Loucy (cell line): ENCODE measurements around the gene KCNIP3.

Experiments used
- H2AFZ ChIP-seq: fragments of 200-600 bp; sonication (generic); 2 replicates; pipeline ENCODE4 v1.6.0; 2016; ENCODE audit warnings: antibody characterized with exemption, mild to moderate bottlenecking, low read length, moderate library complexity
- H3F3A ChIP-seq: fragments of 200-600 bp; 2 replicates; pipeline ENCODE4 v1.6.0; 2016; ENCODE audit warnings: antibody characterized with exemption, low read depth, mild to moderate bottlenecking
- H3K27me3 ChIP-seq: fragments of 200-600 bp; sonication (generic); 2 replicates; pipeline ENCODE4 v1.6.1; 2014; ENCODE audit warnings: low read length, mild to moderate bottlenecking; ENCODE audit not compliant: insufficient read depth, poor library complexity, severe bottlenecking
- H3K36me3 ChIP-seq: fragments of 200-600 bp; sonication (generic); 2 replicates; pipeline ENCODE4 v1.6.1; 2016; ENCODE audit warnings: low read length; ENCODE audit not compliant: insufficient read depth
- H3K4me1 ChIP-seq: fragments of 200-600 bp; sonication (generic); 2 replicates; pipeline ENCODE4 v1.5.1; 2014; ENCODE audit warnings: low read length, mild to moderate bottlenecking; ENCODE audit not compliant: insufficient read depth, poor library complexity, severe bottlenecking
- H3K4me2 ChIP-seq: fragments of 200-600 bp; sonication (generic); 2 replicates; pipeline ENCODE4 v1.6.0; 2014; ENCODE audit warnings: antibody characterized with exemption, low read length, low read depth, mild to moderate bottlenecking; ENCODE audit not compliant: poor library complexity, severe bottlenecking
- H3K4me3 ChIP-seq: fragments of 200-600 bp; sonication (generic); 2 replicates; pipeline ENCODE4 v1.5.1; 2014; ENCODE audit warnings: low read length, mild to moderate bottlenecking, mixed read lengths; ENCODE audit not compliant: poor library complexity, severe bottlenecking
- H3K79me2 ChIP-seq: fragments of 200-600 bp; sonication (generic); 2 replicates; pipeline ENCODE4 v1.6.1; 2014; ENCODE audit warnings: low read length; ENCODE audit not compliant: insufficient read depth
- H3K9ac ChIP-seq: fragments of 200-600 bp; sonication (generic); 2 replicates; pipeline ENCODE4 v1.6.0; 2014; ENCODE audit warnings: mild to moderate bottlenecking, low read depth, low read length, moderate library complexity; ENCODE audit not compliant: poor library complexity, severe bottlenecking
- H3K9me2 ChIP-seq: fragments of 200-600 bp; sonication (generic); replicated peaks from 2 replicates; pipeline ENCODE4 v1.6.1; 2016; ENCODE audit warnings: low read depth, low read length, mixed read lengths
- H3K9me3 ChIP-seq: fragments of 200-600 bp; sonication (generic); 2 replicates; pipeline ENCODE4 v1.6.1; 2014; ENCODE audit warnings: mild to moderate bottlenecking, antibody characterized with exemption, low read length, low read depth; ENCODE audit not compliant: insufficient read depth
- H4K20me1 ChIP-seq: fragments of 200-600 bp; sonication (generic); 2 replicates; pipeline ENCODE4 v1.6.0; 2014; ENCODE audit warnings: antibody characterized with exemption, low read length, mild to moderate bottlenecking; ENCODE audit not compliant: insufficient read depth, poor library complexity, severe bottlenecking
- EZH2phosphoT487 ChIP-seq: fragments of 200-600 bp; IDR thresholded peaks from 2 replicates; pipeline ENCODE4 v1.6.1; 2018; ENCODE audit warnings: antibody characterized with exemption, mild to moderate bottlenecking, moderate library complexity, borderline replicate concordance
- TF ChIP-seq, protein P1 (sequence below): fragments of 200-600 bp; sonication (generic); conservative IDR thresholded peaks from 2 replicates; pipeline ENCODE4 v1.5.1; 2014; ENCODE audit warnings: mild to moderate bottlenecking, antibody characterized with exemption, low read length

Gene KCNIP3

DNA sequence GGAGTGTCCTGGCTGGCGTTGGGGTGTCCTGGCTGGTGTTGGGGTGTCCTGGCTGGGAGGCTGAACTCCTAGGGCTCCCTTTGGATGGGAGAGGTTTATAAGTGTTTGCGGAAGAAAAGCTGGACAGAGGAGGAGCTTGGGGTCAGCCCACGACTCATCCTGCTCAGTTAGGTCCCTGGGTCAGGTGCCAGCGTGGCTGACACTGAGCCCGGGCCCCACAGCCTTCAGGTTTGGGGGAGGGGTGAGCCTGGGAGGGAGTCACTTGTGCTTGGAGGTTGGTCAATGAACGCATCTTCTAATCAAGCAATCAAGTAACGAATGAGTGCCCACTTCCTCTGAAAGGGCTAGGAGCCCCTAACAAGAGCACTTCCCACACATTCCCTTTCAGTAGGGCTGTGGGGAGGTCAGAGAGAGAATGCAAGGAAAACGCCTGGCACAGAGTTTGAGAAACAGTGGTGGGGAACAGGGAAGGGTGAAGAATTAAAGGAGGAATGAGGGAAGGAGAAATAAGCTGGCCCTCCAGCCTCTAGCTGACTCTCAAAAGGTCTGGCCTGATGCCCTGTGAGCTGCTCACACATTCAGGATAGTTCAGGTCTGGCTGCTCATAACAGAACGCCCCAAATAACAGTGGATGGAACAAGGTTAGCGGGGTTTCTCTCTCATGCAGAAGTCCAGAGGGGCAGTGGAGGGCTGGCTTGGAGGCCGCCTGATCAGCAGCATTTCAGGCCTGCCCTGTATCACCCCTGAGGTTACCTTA lies 670 bp downstream of the KCNIP3 start:
- Histone ChIP-seq H3K4me3 (peak overlapping the region; percentile 70), H2AFZ (peak overlapping the region; percentile 95; the same call in 1 of the 2 replicates), H3K36me3 (no peaks in the 10 kb centered on the region), H3K9ac (peak overlapping the region; percentile 77), H3F3A (no peaks in the 10 kb centered on the region), H3K79me2 (no peaks in the 10 kb centered on the region), H3K27me3 (no peaks in the 10 kb centered on the region), H3K4me2 (peak overlapping the region; percentile 92), H3K9me2 (no peaks in the 10 kb centered on the region), H3K4me1 (peaks cover 9% of the 10 kb centered on the region), H4K20me1 (no peaks in the 10 kb centered on the region), H3K9me3 (no peaks in the 10 kb centered on the region; the same call in 1 of the 2 replicates)
- no peak for TF ChIP-seq EZH2phosphoT487
- TF ChIP-seq, protein P1, sequence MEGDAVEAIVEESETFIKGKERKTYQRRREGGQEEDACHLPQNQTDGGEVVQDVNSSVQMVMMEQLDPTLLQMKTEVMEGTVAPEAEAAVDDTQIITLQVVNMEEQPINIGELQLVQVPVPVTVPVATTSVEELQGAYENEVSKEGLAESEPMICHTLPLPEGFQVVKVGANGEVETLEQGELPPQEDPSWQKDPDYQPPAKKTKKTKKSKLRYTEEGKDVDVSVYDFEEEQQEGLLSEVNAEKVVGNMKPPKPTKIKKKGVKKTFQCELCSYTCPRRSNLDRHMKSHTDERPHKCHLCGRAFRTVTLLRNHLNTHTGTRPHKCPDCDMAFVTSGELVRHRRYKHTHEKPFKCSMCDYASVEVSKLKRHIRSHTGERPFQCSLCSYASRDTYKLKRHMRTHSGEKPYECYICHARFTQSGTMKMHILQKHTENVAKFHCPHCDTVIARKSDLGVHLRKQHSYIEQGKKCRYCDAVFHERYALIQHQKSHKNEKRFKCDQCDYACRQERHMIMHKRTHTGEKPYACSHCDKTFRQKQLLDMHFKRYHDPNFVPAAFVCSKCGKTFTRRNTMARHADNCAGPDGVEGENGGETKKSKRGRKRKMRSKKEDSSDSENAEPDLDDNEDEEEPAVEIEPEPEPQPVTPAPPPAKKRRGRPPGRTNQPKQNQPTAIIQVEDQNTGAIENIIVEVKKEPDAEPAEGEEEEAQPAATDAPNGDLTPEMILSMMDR: no peak

DNA sequence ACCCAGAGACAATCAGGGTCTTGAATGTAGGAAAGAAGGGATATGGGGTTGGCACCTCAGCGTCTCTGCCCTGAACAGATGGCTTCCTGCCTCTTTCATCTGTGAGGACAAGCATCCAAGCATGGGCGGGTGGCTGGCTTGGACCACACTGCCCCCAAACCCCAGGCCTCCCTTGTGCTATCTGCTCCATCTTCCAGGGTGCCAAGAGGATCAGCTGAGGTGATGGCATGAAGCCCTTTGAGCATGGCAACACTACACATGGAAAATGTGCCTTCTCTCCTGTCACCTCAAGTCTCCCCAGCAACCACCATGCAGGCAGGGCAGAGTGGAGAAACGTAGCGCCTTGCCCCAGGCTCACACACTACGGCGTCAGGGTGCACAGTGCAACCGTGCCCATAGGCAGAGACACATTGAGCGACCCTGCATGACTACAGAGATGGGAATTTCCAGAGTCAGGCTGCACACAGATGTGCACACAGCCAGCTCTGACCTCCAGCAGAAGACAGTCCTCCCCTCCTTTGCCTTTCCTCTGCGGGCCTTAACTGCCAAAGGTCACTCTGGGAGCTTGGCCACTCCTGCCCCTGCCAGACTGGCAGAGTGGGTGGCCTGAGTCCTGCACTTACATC lies 1.5 kb downstream of the KCNIP3 start:
- Histone ChIP-seq H3K79me2 (no peaks in the 10 kb centered on the region), H3K36me3 (no peaks in the 10 kb centered on the region), H2AFZ (no peak overlapping the region), H3K4me3 (peak overlapping the region; percentile 70), H3K9me3 (no peaks in the 10 kb centered on the region; the same call in 1 of the 2 replicates), H3K9ac (peak overlapping the region; percentile 77), H4K20me1 (no peaks in the 10 kb centered on the region), H3K27me3 (no peaks in the 10 kb centered on the region), H3K4me1 (peaks cover 9% of the 10 kb centered on the region), H3K9me2 (no peaks in the 10 kb centered on the region), H3F3A (no peaks in the 10 kb centered on the region), H3K4me2 (peak overlapping the region; percentile 92)
- TF ChIP-seq EZH2phosphoT487: no peak
- TF ChIP-seq, protein P1: no peak

DNA sequence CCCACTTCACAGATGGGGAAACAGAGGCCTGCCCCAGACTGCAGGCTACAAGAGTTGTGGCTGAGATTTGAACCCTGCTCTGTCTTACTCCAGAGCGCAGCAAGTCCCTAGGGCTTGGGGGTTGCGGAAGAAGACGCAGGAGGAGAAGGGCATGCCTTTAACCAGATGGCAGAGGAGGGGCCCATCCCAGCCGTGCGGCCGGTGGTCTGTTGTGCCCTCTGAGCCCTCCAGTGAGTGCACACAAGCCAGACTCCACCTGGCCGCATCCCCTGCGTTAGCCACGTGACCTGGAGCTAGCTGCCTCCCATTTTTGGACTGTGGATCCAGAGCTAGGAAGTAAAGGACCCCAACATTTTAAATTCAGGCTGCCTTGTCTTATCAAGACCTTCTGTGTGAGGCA lies 2.8 kb downstream of the KCNIP3 start:
- Histone ChIP-seq H3K36me3 (no peaks in the 10 kb centered on the region), H3K79me2 (no peaks in the 10 kb centered on the region), H2AFZ (no peak overlapping the region), H3K9ac (no peak overlapping the region), H3K4me3 (no peak overlapping the region), H3K4me1 (peaks cover 9% of the 10 kb centered on the region), H3K9me3 (no peaks in the 10 kb centered on the region; the same call in 1 of the 2 replicates), H4K20me1 (no peaks in the 10 kb centered on the region), H3K4me2 (peak overlapping the region; percentile 24), H3F3A (no peaks in the 10 kb centered on the region), H3K9me2 (no peaks in the 10 kb centered on the region), H3K27me3 (no peaks in the 10 kb centered on the region)
- TF ChIP-seq EZH2phosphoT487: no peak
